Heart right ventricle (tissue), 16 donors: ENCODE results near the gene SULT1A2. TPM values are rescaled to one million over a fixed set of nuclear protein-coding genes. Genes with fewer than 3 reads are reported as not detected.
A peak's percentile ranks its signal among the peaks of the same experiment; 100 is the strongest.

Source experiments
- ATAC-seq, 8 donors: fragments of 200-7000 bp; cut with Tn5 transposase; one replicate each; pipeline ENCODE4 v1.9.1; 2020; ENCODE audit warnings: mild to moderate bottlenecking in 8 of 8, moderate library complexity in 8 of 8, moderate number of reproducible peaks in 1 of 8
- DNase-seq, 2 donors: peaks; one replicate each; pipeline ENCODE4 v3.0.0-alpha.2; 2020
- H3K27ac ChIP-seq, 10 donors: fragments of 200-600 bp; sonication (generic) in 2 of 10; one replicate each; pipeline versions ENCODE4 v1.5.0 to v1.8.0; 2020 to 2022; ENCODE audit warnings: mild to moderate bottlenecking in 3 of 10
- H3K27me3 ChIP-seq, 7 donors: fragments of 200-600 bp; one replicate each; pipeline ENCODE4 v1.8.0; 2021 to 2022; ENCODE audit warnings: mild to moderate bottlenecking in 2 of 7
- H3K36me3 ChIP-seq, 9 donors: fragments of 200-600 bp; sonication (generic) in 1 of 9; one replicate each; pipeline versions ENCODE4 v1.5.0 to v1.8.0; 2020 to 2022; ENCODE audit warnings: mild to moderate bottlenecking in 2 of 9
- H3K4me1 ChIP-seq, 9 donors: fragments of 200-600 bp; sonication (generic) in 1 of 9; one replicate each; pipeline versions ENCODE4 v1.5.0 to v1.8.0; 2020 to 2022; ENCODE audit warnings: mild to moderate bottlenecking in 4 of 9
- H3K4me3 ChIP-seq, 10 donors: fragments of 200-600 bp; sonication (generic) in 2 of 10; one replicate each; pipeline versions ENCODE4 v1.5.0 to v1.8.0; 2020 to 2022; ENCODE audit warnings: mild to moderate bottlenecking in 7 of 10, moderate library complexity in 2 of 10
- H3K9me3 ChIP-seq, 11 donors: fragments of 200-600 bp in 10 of 11; sonication (generic) in 2 of 11; one replicate each; pipeline versions ENCODE4 v1.5.0 to v1.8.0; 2013 to 2022; ENCODE audit warnings: mild to moderate bottlenecking in 2 of 11, control low read depth in 1 of 11, moderate library complexity in 1 of 11
- WGBS, 2 donors: extraction: QIAGEN DNeasy Blood & Tissue Kit; methylation state at CpG; one replicate each; pipeline ENCODE4 v1.1.7; 2013; ENCODE audit warnings: inconsistent platforms in 1 of 2; 5-methylcytosine and 5-hydroxymethylcytosine counted together
- intact Hi-C, 10 donors: fragments of 100-400 bp; cut with DNase I; formaldehyde crosslinking; loops; one replicate each; pipeline versions ENCODE4 v1.11.1 to v1.14.2; 2022
- polyA plus RNA-seq, 2 donors: library from polyadenylated mRNA; stranded (reverse); fragments of 200-250 nt; gene quantifications; one replicate each; pipeline ENCODE4 v1.2.3, GENCODE V29; 2013
- total RNA-seq, 10 donors: library from RNA; stranded (reverse); fragmentation: NEBNext Ultra II Directional in 3 of 10; extraction: Animal tissue kit (Norgen Biotek cat#: 25700) in 3 of 10; gene quantifications; one replicate each; pipeline versions ENCODE4 v1.2.1 to v1.2.4, GENCODE V29; 2021 to 2023
- TF ChIP-seq, protein P1 (sequence below), 9 donors: fragments of 200-600 bp; sonication (generic) in 2 of 9; IDR thresholded peaks; one replicate each; pipeline versions ENCODE4 v1.5.0 to v1.8.0; 2021 to 2022; ENCODE audit warnings: antibody characterized with exemption in 9 of 9, mild to moderate bottlenecking in 5 of 9, moderate library complexity in 1 of 9
- donor health status: Arrhythmogenic right ventricular cardiomyopathy.
- donor health status: ischemic (EF 13 %, LVEDD 7.1; RV severe dilation, severe dysfunction).
- donor health status: healthy with polysubstance abuse.
- donor health status: DM: no; HTN: yes; CAD: no.
- donor health status: DM: no; HTN: no; CAD: no.
- donor health status: ischemic (EF 25% LVEDD 6.9; RV normal size, moderate dysfunction).
- donor health status: ischemic (EF 25% LVEDD 5.7; RV mildly dilated, moderate dysfunction).
- donor health status: healthy.
- donor health status: DM: yes; HTN: yes; CAD: no.
- donor health status: Ischemic cardiomyopathy.
- donor health status: ischemic (EF 35%, LVEDD 5.7; RV mildly dilated, moderate dysfunction).
- donor health status: nonischemic (EF 11% LVEDD 7.7; RV severe dilation, severe dysfunction).
- donor health status: DM: yes; HTN: yes; CAD: no.
- donor health status: PGD.
- donor health status: ischemic (EF 29% LVEDD 5.4; RV normal size, mild dysfunction).
- donor health status: nonischemic (EF 23%, LVEDD 6.1; RV moderate dilation, normal function).

The SULT1A2 gene
- total and polyA plus RNA-seq, 12 donors: 0.24 to 1.7 (median 0.64) TPM

DNA sequence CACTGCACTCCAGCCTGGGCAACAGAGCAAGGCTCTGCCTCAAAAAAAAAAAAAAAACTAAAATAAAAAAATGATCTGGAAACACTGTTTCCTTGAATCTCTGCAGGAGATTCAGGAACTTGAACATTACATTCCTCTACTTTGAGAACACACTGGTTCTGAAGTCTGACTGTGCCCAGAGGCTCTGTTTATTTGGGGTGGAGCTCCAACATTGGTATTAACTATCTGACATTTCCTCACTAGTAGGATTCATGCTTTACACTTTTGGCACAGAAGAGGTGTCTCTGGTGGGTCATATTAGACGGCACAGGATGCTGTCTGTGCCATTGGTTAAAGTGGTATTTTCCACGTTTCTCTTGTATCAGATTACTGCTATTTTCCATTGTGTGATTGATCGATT is 10.4 kb downstream of the SULT1A2 start:
- no peak overlapping the region for H3K27ac ChIP-seq
- H3K36me3 ChIP-seq: peaks cover 0 to 97% (median 55%) of the 10 kb centered on the region in 9 donors
- WGBS, 2 donors: 87 to 91% methylated on average over 3 of the region's 3 CpGs
- DNase-seq (no peak), ATAC-seq (no peak)
- TF ChIP-seq, protein P1, sequence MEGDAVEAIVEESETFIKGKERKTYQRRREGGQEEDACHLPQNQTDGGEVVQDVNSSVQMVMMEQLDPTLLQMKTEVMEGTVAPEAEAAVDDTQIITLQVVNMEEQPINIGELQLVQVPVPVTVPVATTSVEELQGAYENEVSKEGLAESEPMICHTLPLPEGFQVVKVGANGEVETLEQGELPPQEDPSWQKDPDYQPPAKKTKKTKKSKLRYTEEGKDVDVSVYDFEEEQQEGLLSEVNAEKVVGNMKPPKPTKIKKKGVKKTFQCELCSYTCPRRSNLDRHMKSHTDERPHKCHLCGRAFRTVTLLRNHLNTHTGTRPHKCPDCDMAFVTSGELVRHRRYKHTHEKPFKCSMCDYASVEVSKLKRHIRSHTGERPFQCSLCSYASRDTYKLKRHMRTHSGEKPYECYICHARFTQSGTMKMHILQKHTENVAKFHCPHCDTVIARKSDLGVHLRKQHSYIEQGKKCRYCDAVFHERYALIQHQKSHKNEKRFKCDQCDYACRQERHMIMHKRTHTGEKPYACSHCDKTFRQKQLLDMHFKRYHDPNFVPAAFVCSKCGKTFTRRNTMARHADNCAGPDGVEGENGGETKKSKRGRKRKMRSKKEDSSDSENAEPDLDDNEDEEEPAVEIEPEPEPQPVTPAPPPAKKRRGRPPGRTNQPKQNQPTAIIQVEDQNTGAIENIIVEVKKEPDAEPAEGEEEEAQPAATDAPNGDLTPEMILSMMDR (IDR thresholded peaks at IDR 0.05): no peak
- no peaks in the 10 kb centered on the region for H3K4me1 ChIP-seq
- H3K4me3 ChIP-seq: no peak overlapping the region
- no peaks in the 10 kb centered on the region for H3K27me3 ChIP-seq
- H3K9me3 ChIP-seq: no peaks in the 10 kb centered on the region
- intact Hi-C loops: no loop called here

- intact Hi-C loops: no loop called here
- Histone ChIP-seq H3K27ac (no peak overlapping the region), H3K9me3 (no peaks in the 10 kb centered on the region), H3K27me3 (no peaks in the 10 kb centered on the region), H3K36me3 (peaks cover 0 to 97% (median 53%) of the 10 kb centered on the region in 9 donors), H3K4me3 (no peak overlapping the region), H3K4me1 (no peaks in the 10 kb centered on the region)
- ATAC-seq (peak in 2 of 8 donors; percentile 49 to 55), DNase-seq (peak in 1 of 2 donors; percentile 39)
- 50 to 69% methylated on average over 11 of the region's 11 CpGs for WGBS, 2 donors
- TF ChIP-seq, protein P1 (IDR thresholded peaks at IDR 0.05): no peak
These were observed 11.2 kb downstream of the SULT1A2 start for GRCh38 chr16:28585674-28586073.

- intact Hi-C loops: no loop called here
- Histone ChIP-seq H3K9me3 (no peaks in the 10 kb centered on the region), H3K36me3 (peaks cover 0 to 58% (median 21%) of the 10 kb centered on the region in 9 donors), H3K27me3 (no peaks in the 10 kb centered on the region), H3K27ac (no peak overlapping the region), H3K4me3 (no peak overlapping the region), H3K4me1 (no peaks in the 10 kb centered on the region)
- ATAC-seq (no peak), DNase-seq (no peak)
- TF ChIP-seq, protein P1 (IDR thresholded peaks at IDR 0.05): no peak
- WGBS, 2 donors: 98% methylated on average over 15 of the region's 15 CpGs
These were observed 16.0 kb downstream of the SULT1A2 start for GRCh38 chr16:28580726-28581315.

- no peaks in the 10 kb centered on the region for H3K27me3 ChIP-seq
These were observed 21.3 kb downstream of the SULT1A2 start for GRCh38 chr16:28575446-28576109.

More at GRCh38 chr16:28575446-28576109, 21.3 kb downstream of the SULT1A2 start:
- WGBS, 2 donors: 96% methylated on average over 8 of the region's 8 CpGs
- Histone ChIP-seq H3K27ac (no peak overlapping the region), H3K4me1 (peaks cover 0 to 30% (median 24%) of the 10 kb centered on the region in 9 donors), H3K36me3 (peaks cover 0 to 9% (median 0%) of the 10 kb centered on the region in 9 donors), H3K4me3 (no peak overlapping the region), H3K9me3 (no peaks in the 10 kb centered on the region)
- no peak for ATAC-seq
- TF ChIP-seq, protein P1 (IDR thresholded peaks at IDR 0.05): no peak
- DNase-seq: no peak
- intact Hi-C loops: loop anchor here in 1 of 10 donors (10.0 kb wide), 1 partner anchor 51 kb away; no protein-coding TSS in a partner anchor
